Erythroblast (primary cell): ENCODE data around the gene SOX15.

ENCODE experiments used
- GATA1 ChIP-seq: IDR thresholded peaks from 2 replicates; pipeline ENCODE4 v1.6.1; 2011; ENCODE audit warnings: low read depth, mild to moderate bottlenecking, control low read depth, low read length, moderate library complexity
- POLR2A ChIP-seq: IDR thresholded peaks from 2 replicates; pipeline ENCODE4 v1.6.1; 2011; ENCODE audit warnings: mild to moderate bottlenecking, low read length

GRCh38 chr17:7611635-7612293 is 21.9 kb upstream of the SOX15 start:
- TF ChIP-seq POLR2A (no peak), GATA1 (no peak)
